Adrenal gland (tissue), 5 donors: ENCODE measurements around the gene TRIM47.

Source experiments
- CTCF ChIP-seq, 6 experiments: fragments of 450-650 bp in 4 of 6; fragments of 200-600 bp in 2 of 6; sonication (generic) in 1 of 6; IDR thresholded peaks; 1 replicate in 5 of 6; 2 replicates in 1 of 6; pipeline versions ENCODE4 v1.5.1 to v1.8.0; 2016 to 2021; ENCODE audit warnings: antibody characterized with exemption in 6 of 6, mild to moderate bottlenecking in 2 of 6, moderate library complexity in 1 of 6
- POLR2A ChIP-seq, 2 donors: fragments of 450-650 bp; IDR thresholded peaks; one replicate each; pipeline ENCODE4 v1.6.1; 2017; ENCODE audit warnings: antibody characterized with exemption in 2 of 2, mild to moderate bottlenecking in 2 of 2, moderate library complexity in 1 of 2
- donor health status: DM: no; HTN: no; CAD: no.

DNA sequence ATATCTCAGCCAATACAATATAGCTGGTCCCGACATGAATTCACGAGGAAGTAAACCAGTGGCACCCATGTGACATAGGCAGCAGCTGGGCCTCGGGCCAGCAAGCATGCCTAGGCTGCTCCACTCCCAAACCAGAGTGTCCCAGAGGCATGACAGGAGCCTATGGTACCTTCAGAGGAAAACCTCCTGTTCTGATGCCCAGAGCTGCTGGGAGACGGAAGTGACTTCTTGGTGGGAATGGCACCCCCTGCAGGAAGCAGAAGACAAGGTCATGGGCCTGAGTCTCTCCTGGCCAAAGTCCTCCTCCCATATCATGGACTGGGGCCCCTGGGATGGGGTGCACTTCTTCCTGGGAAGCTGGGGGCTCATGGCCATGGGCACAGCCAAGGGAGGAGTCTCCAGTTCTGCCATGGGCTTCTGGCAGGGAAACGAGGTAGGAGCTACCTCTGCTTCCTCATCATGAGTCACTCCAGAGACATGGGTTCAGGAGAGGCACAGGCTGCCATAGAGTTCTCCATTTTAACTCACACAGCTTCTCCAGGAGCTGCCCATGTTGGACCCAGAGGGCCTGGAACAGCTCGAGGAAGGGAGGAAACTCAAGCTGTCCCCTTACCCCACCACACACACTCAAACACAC lies 49.0 kb upstream of the TRIM47 start:
- TF ChIP-seq CTCF (IDR thresholded peaks at IDR 0.05) (peak in 3 of 6 experiments; percentile 13 to 16 (median 14)), POLR2A (IDR thresholded peaks at IDR 0.05) (no peak)
